Uterus (tissue), 2 donors: ENCODE measurements around the gene SLC26A1.

ENCODE experiments used
- POLR2A ChIP-seq, 2 donors: fragments of 450-650 bp; IDR thresholded peaks; one replicate each; pipeline ENCODE4 v1.6.1; 2016; ENCODE audit warnings: antibody characterized with exemption in 2 of 2, mild to moderate bottlenecking in 1 of 2, moderate library complexity in 1 of 2
- TF ChIP-seq, protein P1 (sequence below), 4 experiments: fragments of 200-600 bp in 2 of 4; fragments of 450-650 bp in 2 of 4; sonication (generic) in 2 of 4; IDR thresholded peaks; one replicate each; pipeline ENCODE4 v1.5.1; 2016 to 2019; ENCODE audit warnings: antibody characterized with exemption in 4 of 4, mild to moderate bottlenecking in 2 of 4, moderate library complexity in 1 of 4

DNA sequence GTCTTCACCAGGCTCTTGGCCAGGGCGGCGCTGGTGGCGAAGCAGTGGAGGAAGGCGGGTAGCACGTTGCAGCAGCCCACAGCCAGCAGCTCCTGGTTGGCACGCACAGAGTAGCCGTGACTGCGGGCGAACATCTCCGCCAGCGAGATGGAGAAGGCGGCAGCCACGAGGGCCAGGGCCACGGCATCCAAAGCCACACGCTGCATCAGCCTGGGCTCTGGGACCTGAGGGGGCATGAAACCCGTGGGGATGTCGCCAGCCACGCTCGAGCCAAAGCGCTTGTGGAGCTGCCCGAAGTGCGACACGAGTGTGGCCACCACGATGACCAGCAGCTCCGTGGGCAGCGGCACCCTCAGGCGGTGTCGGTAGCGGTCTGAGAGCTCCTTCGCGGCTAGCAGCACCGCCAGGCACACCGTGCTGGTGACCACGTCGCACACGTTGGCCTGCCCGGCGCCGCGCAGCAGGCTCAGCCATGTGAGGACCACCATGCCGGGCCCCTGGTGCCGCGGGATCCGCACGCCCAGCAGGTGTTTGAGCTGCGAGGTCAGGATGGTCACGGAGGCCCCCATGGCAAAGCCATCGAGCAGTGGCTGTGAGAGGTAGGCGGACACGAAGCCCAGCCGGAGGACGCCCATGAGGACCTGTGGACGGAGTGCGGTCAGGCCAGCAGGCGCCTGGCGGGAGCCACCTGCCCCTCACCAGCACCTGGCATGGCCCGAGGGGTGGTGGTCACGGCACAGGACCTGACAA is 3.3 kb downstream of the SLC26A1 start:
- TF ChIP-seq, protein P1, sequence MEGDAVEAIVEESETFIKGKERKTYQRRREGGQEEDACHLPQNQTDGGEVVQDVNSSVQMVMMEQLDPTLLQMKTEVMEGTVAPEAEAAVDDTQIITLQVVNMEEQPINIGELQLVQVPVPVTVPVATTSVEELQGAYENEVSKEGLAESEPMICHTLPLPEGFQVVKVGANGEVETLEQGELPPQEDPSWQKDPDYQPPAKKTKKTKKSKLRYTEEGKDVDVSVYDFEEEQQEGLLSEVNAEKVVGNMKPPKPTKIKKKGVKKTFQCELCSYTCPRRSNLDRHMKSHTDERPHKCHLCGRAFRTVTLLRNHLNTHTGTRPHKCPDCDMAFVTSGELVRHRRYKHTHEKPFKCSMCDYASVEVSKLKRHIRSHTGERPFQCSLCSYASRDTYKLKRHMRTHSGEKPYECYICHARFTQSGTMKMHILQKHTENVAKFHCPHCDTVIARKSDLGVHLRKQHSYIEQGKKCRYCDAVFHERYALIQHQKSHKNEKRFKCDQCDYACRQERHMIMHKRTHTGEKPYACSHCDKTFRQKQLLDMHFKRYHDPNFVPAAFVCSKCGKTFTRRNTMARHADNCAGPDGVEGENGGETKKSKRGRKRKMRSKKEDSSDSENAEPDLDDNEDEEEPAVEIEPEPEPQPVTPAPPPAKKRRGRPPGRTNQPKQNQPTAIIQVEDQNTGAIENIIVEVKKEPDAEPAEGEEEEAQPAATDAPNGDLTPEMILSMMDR (IDR thresholded peaks at IDR 0.05), result no peak
- no peak for TF ChIP-seq POLR2A (IDR thresholded peaks at IDR 0.05)
